Activated naive CD4-positive, alpha-beta T cell treated with anti-CD3 and anti-CD28 coated beads, Interleukin-2, amount 50 U/mL, for 72 hours (primary cell): ENCODE data around the gene PTPRT. TPM values are rescaled to one million over a fixed set of nuclear protein-coding genes. Genes with fewer than 3 reads are reported as not detected.

ENCODE experiments used
- ATAC-seq, 2 donors: fragments of 150-1000 bp; cut with Tn5 transposase; 2 replicates each; pipeline ENCODE4 v1.10.0; 2021; ENCODE audit warnings: mild to moderate bottlenecking in 2 of 2, moderate library complexity in 2 of 2
- DNase-seq, 2 donors: peaks; one replicate each; pipeline ENCODE4 v3.0.0; 2021 to 2022; ENCODE audit warnings: low spot score in 2 of 2
- H3K27ac Mint-ChIP-seq, 2 donors: one replicate each; pipeline ENCODE4 v1.8.0; 2022; ENCODE audit warnings: mild to moderate bottlenecking in 2 of 2, mixed read lengths in 2 of 2
- H3K36me3 Mint-ChIP-seq, 2 donors: one replicate each; pipeline ENCODE4 v1.8.0; 2022; ENCODE audit warnings: mixed read lengths in 2 of 2
- H3K9me3 Mint-ChIP-seq, 2 donors: one replicate each; pipeline ENCODE4 v1.8.0; 2022; ENCODE audit warnings: mixed read lengths in 2 of 2
- total RNA-seq, 2 donors: library from RNA; stranded (reverse); gene quantifications; one replicate each; pipeline ENCODE4 v1.2.3, GENCODE V29; 2022

Gene PTPRT
- total RNA-seq, 2 donors from 2014 or later = not detected

- ATAC-seq (no peak), DNase-seq (no peak)
- Mint-ChIP-seq H3K27ac (no peak overlapping the region), H3K36me3 (no peaks in the 10 kb centered on the region), H3K9me3 (peaks cover 4 to 17% of the 10 kb centered on the region in 2 donors)
Measured at GRCh38 chr20:42484790-42485375, 704.8 kb downstream of the PTPRT start.

GRCh38 chr20:42484335-42484734, 705.4 kb downstream of the PTPRT start:
- H3K36me3 Mint-ChIP-seq = no peaks in the 10 kb centered on the region
- H3K9me3 Mint-ChIP-seq = peaks cover 4 to 13% of the 10 kb centered on the region in 2 donors
- no peak for ATAC-seq

GRCh38 chr20:42483730-42484303, 705.9 kb downstream of the PTPRT start:
- ATAC-seq = no peak
- H3K27ac Mint-ChIP-seq = no peak overlapping the region
- H3K36me3 Mint-ChIP-seq = no peaks in the 10 kb centered on the region
- peak in 1 of 2 donors; percentile 8 for DNase-seq
- H3K9me3 Mint-ChIP-seq = peaks cover 4 to 13% of the 10 kb centered on the region in 2 donors

More at GRCh38 chr20:42484335-42484734, 705.4 kb downstream of the PTPRT start:
- H3K27ac Mint-ChIP-seq = no peak overlapping the region
- DNase-seq = no peak

- H3K36me3 Mint-ChIP-seq = no peaks in the 10 kb centered on the region
- H3K9me3 Mint-ChIP-seq = peaks cover 4 to 18% of the 10 kb centered on the region in 2 donors
- DNase-seq (no peak), ATAC-seq (no peak)
- H3K27ac Mint-ChIP-seq = no peak overlapping the region
Measured at GRCh38 chr20:42482808-42483207, 706.9 kb downstream of the PTPRT start.

- DNase-seq (no peak), ATAC-seq (no peak)
- H3K36me3 Mint-ChIP-seq = no peaks in the 10 kb centered on the region
Measured at GRCh38 chr20:42475773-42476172, 713.9 kb downstream of the PTPRT start.

GRCh38 chr20:42474646-42475045, 715.1 kb downstream of the PTPRT start:
- DNase-seq = no peak
- no peak for ATAC-seq
- Mint-ChIP-seq H3K9me3 (peaks cover 11 to 15% of the 10 kb centered on the region in 2 donors), H3K36me3 (no peaks in the 10 kb centered on the region), H3K27ac (no peak overlapping the region)

More at GRCh38 chr20:42475773-42476172, 713.9 kb downstream of the PTPRT start:
- H3K27ac Mint-ChIP-seq = no peak overlapping the region
- H3K9me3 Mint-ChIP-seq = peaks cover 4 to 15% of the 10 kb centered on the region in 2 donors

- Mint-ChIP-seq H3K9me3 (peaks cover 10 to 11% of the 10 kb centered on the region in 2 donors), H3K36me3 (no peaks in the 10 kb centered on the region)
Measured at GRCh38 chr20:42472198-42472597, 717.5 kb downstream of the PTPRT start.

GRCh38 chr20:42461965-42462593, 727.6 kb downstream of the PTPRT start:
- no peak for DNase-seq
- no peak overlapping the region for H3K27ac Mint-ChIP-seq
- ATAC-seq = no peak
- peaks cover 13 to 17% of the 10 kb centered on the region in 2 donors for H3K9me3 Mint-ChIP-seq
- peaks cover 0 to 6% of the 10 kb centered on the region in 2 donors for H3K36me3 Mint-ChIP-seq

More at GRCh38 chr20:42472198-42472597, 717.5 kb downstream of the PTPRT start:
- H3K27ac Mint-ChIP-seq = no peak overlapping the region
- ATAC-seq (no peak), DNase-seq (no peak)

- peaks cover 12 to 13% of the 10 kb centered on the region in 2 donors for H3K9me3 Mint-ChIP-seq
Measured at GRCh38 chr20:42461291-42461690, 728.4 kb downstream of the PTPRT start.

GRCh38 chr20:42447270-42447669, 742.4 kb downstream of the PTPRT start:
- peaks cover 10 to 11% of the 10 kb centered on the region in 2 donors for H3K9me3 Mint-ChIP-seq
- DNase-seq (no peak), ATAC-seq (no peak)
- no peak overlapping the region for H3K27ac Mint-ChIP-seq
- H3K36me3 Mint-ChIP-seq = no peaks in the 10 kb centered on the region

More at GRCh38 chr20:42461291-42461690, 728.4 kb downstream of the PTPRT start:
- Mint-ChIP-seq H3K27ac (no peak overlapping the region), H3K36me3 (peaks cover 0 to 6% of the 10 kb centered on the region in 2 donors)
- no peak for ATAC-seq
- DNase-seq = no peak

- ATAC-seq (no peak), DNase-seq (no peak)
- H3K27ac Mint-ChIP-seq = no peak overlapping the region
- H3K9me3 Mint-ChIP-seq = peaks cover 0 to 4% of the 10 kb centered on the region in 2 donors
- no peaks in the 10 kb centered on the region for H3K36me3 Mint-ChIP-seq
Measured at GRCh38 chr20:42444799-42445198, 744.9 kb downstream of the PTPRT start.

- DNase-seq = no peak
Measured at GRCh38 chr20:42443200-42443599, 746.5 kb downstream of the PTPRT start.

GRCh38 chr20:42442716-42443115, 747.0 kb downstream of the PTPRT start:
- Mint-ChIP-seq H3K36me3 (no peaks in the 10 kb centered on the region), H3K9me3 (peaks cover 0 to 10% of the 10 kb centered on the region in 2 donors), H3K27ac (no peak overlapping the region)
- no peak for ATAC-seq
- DNase-seq = no peak

More at GRCh38 chr20:42443200-42443599, 746.5 kb downstream of the PTPRT start:
- Mint-ChIP-seq H3K9me3 (peaks cover 0 to 10% of the 10 kb centered on the region in 2 donors), H3K27ac (no peak overlapping the region), H3K36me3 (no peaks in the 10 kb centered on the region)
- ATAC-seq = no peak

- peaks cover 0 to 10% of the 10 kb centered on the region in 2 donors for H3K9me3 Mint-ChIP-seq
- no peaks in the 10 kb centered on the region for H3K36me3 Mint-ChIP-seq
- DNase-seq (no peak), ATAC-seq (no peak)
- H3K27ac Mint-ChIP-seq = no peak overlapping the region
Measured at GRCh38 chr20:42441864-42442331, 747.8 kb downstream of the PTPRT start.

- H3K36me3 Mint-ChIP-seq = no peaks in the 10 kb centered on the region
- no peak overlapping the region for H3K27ac Mint-ChIP-seq
- DNase-seq = no peak
- no peak for ATAC-seq
- peaks cover 0 to 10% of the 10 kb centered on the region in 2 donors for H3K9me3 Mint-ChIP-seq
Measured at GRCh38 chr20:42441196-42441863, 748.4 kb downstream of the PTPRT start.

GRCh38 chr20:42435230-42435629, 754.5 kb downstream of the PTPRT start:
- DNase-seq = no peak
- H3K36me3 Mint-ChIP-seq = no peaks in the 10 kb centered on the region
- H3K9me3 Mint-ChIP-seq = peaks cover 3 to 10% of the 10 kb centered on the region in 2 donors
- no peak for ATAC-seq
- H3K27ac Mint-ChIP-seq = no peak overlapping the region
